HG03442 (cell line): ENCODE measurements around the gene PYDC1.
A peak's percentile ranks its signal among the peaks of the same experiment; 100 is the strongest.
"Not testable (repeated sequence)": the region's sequence is repeated elsewhere in the genome, so short reads cannot be mapped to it uniquely, and the experiment has no call there.

Experiments
- ATAC-seq: cut with Tn5 transposase; IDR thresholded peaks from one replicate; pipeline ENCODE4 v1.9.1; 2021; ENCODE audit warnings: mild to moderate bottlenecking, moderate library complexity; ENCODE audit not compliant: unreplicated experiment

PYDC1 gene

GRCh38 chr16:31182391-31182790 is 34.5 kb downstream of the PYDC1 start:
- no peak for ATAC-seq

GRCh38 chr16:31181102-31181830 is 35.7 kb downstream of the PYDC1 start:
- ATAC-seq, result no peak

GRCh38 chr16:31179747-31180459 is 37.0 kb downstream of the PYDC1 start, which contains the start of gene FUS:
FUS (plus strand) TSS chr16:31180139; CDS start chr16:31180215, 76 bp downstream.
- ATAC-seq, result peak; percentile 42

- no peak for ATAC-seq
Observed at GRCh38 chr16:31179219-31179746, 37.7 kb downstream of the PYDC1 start.

- ATAC-seq, result no peak
Observed at GRCh38 chr16:31177136-31177535, 39.8 kb downstream of the PYDC1 start.

- not testable (repeated sequence) for ATAC-seq
Observed at GRCh38 chr16:31170048-31170447, 46.9 kb downstream of the PYDC1 start.

GRCh38 chr16:31168848-31169247 is 48.1 kb downstream of the PYDC1 start:
- ATAC-seq, result no peak

GRCh38 chr16:31167315-31167714 is 49.6 kb downstream of the PYDC1 start:
- ATAC-seq, result no peak
